GM21423 (cell line): ENCODE data around the gene C1QTNF8.

ENCODE experiments used
- ATAC-seq: cut with Tn5 transposase; IDR thresholded peaks from one replicate; pipeline ENCODE4 v1.9.1; 2021; ENCODE audit warnings: mild to moderate bottlenecking, moderate library complexity; ENCODE audit not compliant: unreplicated experiment

The C1QTNF8 gene

GRCh38 chr16:1066584-1067172 lies 29.4 kb downstream of the C1QTNF8 start:
- no peak for ATAC-seq

GRCh38 chr16:1065469-1066128 lies 30.4 kb downstream of the C1QTNF8 start:
- no peak for ATAC-seq

GRCh38 chr16:1063728-1064127 lies 32.3 kb downstream of the C1QTNF8 start:
- no peak for ATAC-seq

- no peak for ATAC-seq
Measured at GRCh38 chr16:1062895-1063294, 33.1 kb downstream of the C1QTNF8 start.

- ATAC-seq: no peak
Measured at GRCh38 chr16:1061769-1062505, 34.1 kb downstream of the C1QTNF8 start.

- ATAC-seq: no peak
Measured at GRCh38 chr16:1060416-1061340, 35.4 kb downstream of the C1QTNF8 start.

GRCh38 chr16:1059310-1059709 lies 36.7 kb downstream of the C1QTNF8 start:
- no peak for ATAC-seq

GRCh38 chr16:1058216-1058615 lies 37.8 kb downstream of the C1QTNF8 start:
- ATAC-seq: no peak

GRCh38 chr16:1057252-1057932 lies 38.7 kb downstream of the C1QTNF8 start:
- ATAC-seq: no peak

- ATAC-seq: no peak
Measured at GRCh38 chr16:1056196-1056595, 39.8 kb downstream of the C1QTNF8 start.

GRCh38 chr16:1055557-1055924 lies 40.5 kb downstream of the C1QTNF8 start:
- no peak for ATAC-seq

- no peak for ATAC-seq
Measured at GRCh38 chr16:1054660-1055556, 41.1 kb downstream of the C1QTNF8 start.

- no peak for ATAC-seq
Measured at GRCh38 chr16:1053700-1054368, 42.2 kb downstream of the C1QTNF8 start.

- no peak for ATAC-seq
Measured at GRCh38 chr16:1053121-1053521, 42.9 kb downstream of the C1QTNF8 start.

GRCh38 chr16:1052721-1053120 lies 43.3 kb downstream of the C1QTNF8 start:
- ATAC-seq: no peak

- ATAC-seq: no peak
Measured at GRCh38 chr16:1051446-1051845, 44.6 kb downstream of the C1QTNF8 start.

- no peak for ATAC-seq
Measured at GRCh38 chr16:1050921-1051320, 45.1 kb downstream of the C1QTNF8 start.

- ATAC-seq: no peak
Measured at GRCh38 chr16:1050516-1050915, 45.5 kb downstream of the C1QTNF8 start.

GRCh38 chr16:1049976-1050247 lies 46.1 kb downstream of the C1QTNF8 start:
- ATAC-seq: no peak
